SK-N-SH (cell line): ENCODE results near the gene GTF2B. TPM values are rescaled to one million over a fixed set of nuclear protein-coding genes. Genes with fewer than 3 reads are reported as not detected.

Experiments used
- CTCF ChIA-PET: fragments of 300-600, 350-600 bp; formaldehyde crosslinking; extraction: SDS; loops from one replicate; lab custom pipeline; 2021; lab: Yijun Ruan, JAX
- POLR2A ChIA-PET: fragments of 350-600 bp; sonication (Branson Sonifier 250); formaldehyde crosslinking; extraction: SDS; loops from one replicate; lab custom pipeline; 2020; ENCODE audit warnings: antibody characterized with exemption, inconsistent platforms; lab: Yijun Ruan, JAX
- DNase-seq: peaks from one replicate; pipeline ENCODE4 v3.0.0; 2012
- H2AFZ ChIP-seq: fragments of 200-600 bp; sonication (generic); 2 replicates; pipeline ENCODE4 v1.8.1; 2016; ENCODE audit warnings: antibody characterized with exemption, mild to moderate bottlenecking, low read depth
- H3F3A ChIP-seq: fragments of 200-600 bp; sonication (generic); replicated peaks from 2 replicates; pipeline ENCODE3; 2016; ENCODE audit warnings: antibody characterized with exemption, mild to moderate bottlenecking; ENCODE audit not compliant: insufficient read depth
- H3K27ac ChIP-seq, 2 experiments: fragments of 200-500 bp in 1 of 2; fragments of 200-600 bp in 1 of 2; sonication (Bioruptor generic) in 1 of 2; sonication (generic), shearing (Covaris generic) in 1 of 2; 2 replicates each; pipeline versions ENCODE4 v1.5.1 to v1.6.1; 2014 to 2016; ENCODE audit warnings: low read depth in 2 of 2, inconsistent platforms in 1 of 2, low read length in 1 of 2, mild to moderate bottlenecking in 1 of 2, mixed read lengths in 1 of 2
- H3K27me3 ChIP-seq: fragments of 200-600 bp; sonication (generic), shearing (Covaris generic); 2 replicates; pipeline ENCODE4 v1.6.1; 2016; ENCODE audit warnings: mixed run types; ENCODE audit not compliant: insufficient read depth
- H3K36me3 ChIP-seq, 2 experiments: fragments of 200-500 bp in 1 of 2; fragments of 200-600 bp in 1 of 2; sonication (Bioruptor generic) in 1 of 2; sonication (generic) in 1 of 2; replicated peaks in 1 of 2; 2 replicates each; pipeline versions ENCODE3 to v1.5.1; 2014 to 2016; ENCODE audit warnings: low read length in 1 of 2, mild to moderate bottlenecking in 1 of 2; ENCODE audit not compliant: insufficient read depth in 2 of 2, control insufficient read depth in 1 of 2
- H3K4me1 ChIP-seq, 2 experiments: fragments of 200-500 bp in 1 of 2; fragments of 200-600 bp in 1 of 2; sonication (Bioruptor generic) in 1 of 2; sonication (generic), shearing (Covaris generic) in 1 of 2; 2 replicates each; pipeline versions ENCODE4 v1.5.1 to v1.6.1; 2014 to 2016; ENCODE audit warnings: low read depth in 1 of 2, low read length in 1 of 2, mixed run types in 1 of 2; ENCODE audit not compliant: insufficient read depth in 2 of 2, control insufficient read depth in 1 of 2
- H3K4me2 ChIP-seq: fragments of 200-600 bp; sonication (generic), shearing (Covaris generic); 2 replicates; pipeline ENCODE4 v1.6.1; 2017; ENCODE audit warnings: mixed run types
- H3K4me3 ChIP-seq, 2 experiments: fragments of 200-500 bp in 1 of 2; fragments of 200-600 bp in 1 of 2; sonication (Bioruptor generic) in 1 of 2; sonication (generic), shearing (Covaris generic) in 1 of 2; 2 replicates each; pipeline versions ENCODE4 v1.5.1 to v1.8.1; 2014 to 2016; ENCODE audit warnings: low read depth in 2 of 2, inconsistent platforms in 1 of 2, low read length in 1 of 2, mild to moderate bottlenecking in 1 of 2, mixed read lengths in 1 of 2, moderate library complexity in 1 of 2
- H3K79me2 ChIP-seq: fragments of 200-600 bp; sonication (generic); 2 replicates; pipeline ENCODE4 v1.8.1; 2017; ENCODE audit warnings: mild to moderate bottlenecking; ENCODE audit not compliant: insufficient read depth
- H3K9ac ChIP-seq: fragments of 200-600 bp; sonication (generic); 2 replicates; pipeline ENCODE4 v1.6.1; 2017; ENCODE audit warnings: mixed run types
- H3K9me2 ChIP-seq: fragments of 200-600 bp; sonication (generic); 2 replicates; pipeline ENCODE4 v1.6.1; 2017; ENCODE audit warnings: mixed run types
- H3K9me3 ChIP-seq: fragments of 200-600 bp; sonication (generic); 2 replicates; pipeline ENCODE4 v1.6.1; 2017; ENCODE audit warnings: mixed run types, mild to moderate bottlenecking, moderate library complexity
- H4K20me1 ChIP-seq: fragments of 200-600 bp; sonication (generic); 2 replicates; pipeline ENCODE4 v1.6.1; 2017; ENCODE audit warnings: mild to moderate bottlenecking, mixed run types; ENCODE audit not compliant: insufficient read depth
- FOSL2 ChIP-seq: IDR thresholded peaks from 2 replicates; pipeline ENCODE4 v1.4.0; 2012; ENCODE audit warnings: low read depth, mild to moderate bottlenecking, moderate library complexity, borderline replicate concordance
- NFIC ChIP-seq: IDR thresholded peaks from 2 replicates; pipeline ENCODE4 v1.4.0; 2012; ENCODE audit warnings: borderline replicate concordance
- RFX5 ChIP-seq: IDR thresholded peaks from 2 replicates; pipeline ENCODE4 v1.6.1; 2012; ENCODE audit warnings: mild to moderate bottlenecking, improper control_type of control experiment, low read length
- WGBS: methylation state at CpG from one replicate; pipeline ENCODE4 v1.1.6; 2017; ENCODE audit warnings: low lambda C conversion rate; 5-methylcytosine and 5-hydroxymethylcytosine counted together
- polyA plus RNA-seq, 3 experiments: library from polyadenylated mRNA; depleted of rRNA; stranded (reverse); fragments of >200 nt; gene quantifications; 2 replicates each; pipeline ENCODE4 v1.2.3, GENCODE V29; 2012
- small RNA-seq, 7 experiments: library from RNA; depleted of rRNA; stranded (forward); fragments of <200 nt; gene quantifications; one replicate each; pipeline ENCODE3, GENCODE V24; 2012
- TF ChIP-seq, protein P1 (sequence below): IDR thresholded peaks from 2 replicates; pipeline ENCODE4 v1.4.0; 2012; ENCODE audit warnings: low read depth, borderline replicate concordance
- TF ChIP-seq, protein P2 (sequence below): fragments of 150-350 bp; IDR thresholded peaks from 2 replicates; pipeline ENCODE4 v1.6.1; 2017; ENCODE audit warnings: antibody characterized with exemption, low read length, low read depth, borderline replicate concordance

GTF2B gene
- polyA plus RNA-seq, 1 of the 3 experiments (the other 2 are of a cell fraction): 26.0 TPM

DNA sequence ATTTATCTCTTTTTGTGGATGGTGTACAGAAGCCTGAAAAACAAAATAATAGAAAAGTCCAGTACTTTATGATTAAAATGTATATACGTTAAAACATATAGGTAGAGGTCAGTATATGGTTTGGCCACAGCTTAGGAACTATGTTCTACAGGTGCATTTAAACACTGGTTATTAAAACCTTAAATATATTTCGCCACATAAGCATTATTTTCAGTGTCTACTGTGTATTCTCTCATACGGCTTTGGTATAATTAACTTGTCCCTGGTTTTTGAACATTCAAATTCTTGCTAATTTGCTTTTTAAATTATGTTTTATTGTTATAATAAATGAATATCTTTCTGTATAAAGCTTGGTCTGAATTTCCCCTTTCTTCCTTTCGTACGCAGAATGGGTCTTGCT, 87.9 kb downstream of the GTF2B start (continued):
- TF ChIP-seq, protein P1, sequence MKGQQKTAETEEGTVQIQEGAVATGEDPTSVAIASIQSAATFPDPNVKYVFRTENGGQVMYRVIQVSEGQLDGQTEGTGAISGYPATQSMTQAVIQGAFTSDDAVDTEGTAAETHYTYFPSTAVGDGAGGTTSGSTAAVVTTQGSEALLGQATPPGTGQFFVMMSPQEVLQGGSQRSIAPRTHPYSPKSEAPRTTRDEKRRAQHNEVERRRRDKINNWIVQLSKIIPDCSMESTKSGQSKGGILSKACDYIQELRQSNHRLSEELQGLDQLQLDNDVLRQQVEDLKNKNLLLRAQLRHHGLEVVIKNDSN: no peak

DNA sequence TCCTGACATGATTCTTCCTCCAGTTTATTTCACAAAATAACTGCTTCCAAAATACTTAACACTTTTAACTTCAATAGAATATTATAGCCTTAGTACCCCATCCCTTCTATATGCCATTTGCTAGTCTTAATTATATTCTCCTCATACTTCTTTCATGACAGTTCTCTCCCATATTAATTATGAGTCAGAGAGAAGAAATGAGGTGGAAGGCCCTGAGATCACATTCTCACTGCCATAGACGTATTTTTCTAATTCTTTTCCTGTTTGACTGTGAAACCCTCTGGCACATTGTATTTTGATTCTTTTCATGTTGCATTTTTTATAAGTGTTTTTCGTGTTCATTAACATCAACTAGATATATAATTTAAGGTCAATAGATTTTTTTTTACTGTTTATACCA, 88.4 kb downstream of the GTF2B start:
- no peak for DNase-seq
- H3F3A ChIP-seq: peaks cover 17% of the 10 kb centered on the region
- no peaks in the 10 kb centered on the region for H3K79me2 ChIP-seq
- WGBS: 48% methylated on average over 2 of the region's 2 CpGs
- H3K4me2 ChIP-seq: no peak overlapping the region
- ChIA-PET POLR2A (no interaction called here), CTCF (no interaction called here)
- no peak overlapping the region for H3K9ac ChIP-seq
- H3K9me2 ChIP-seq: no peaks in the 10 kb centered on the region
- H3K4me1 ChIP-seq: 0 out of 4 replicates have a peak, but pooled peaks cover 0 to 6% of the 10 kb centered on the region in 2 experiments
- peaks cover 5% of the 10 kb centered on the region; the same call in 1 of the 2 replicates for H3K9me3 ChIP-seq
- TF ChIP-seq NFIC (no peak), FOSL2 (peak; percentile 41; the same call in 1 of the 2 replicates), RFX5 (no peak)
- TF ChIP-seq, protein P2, sequence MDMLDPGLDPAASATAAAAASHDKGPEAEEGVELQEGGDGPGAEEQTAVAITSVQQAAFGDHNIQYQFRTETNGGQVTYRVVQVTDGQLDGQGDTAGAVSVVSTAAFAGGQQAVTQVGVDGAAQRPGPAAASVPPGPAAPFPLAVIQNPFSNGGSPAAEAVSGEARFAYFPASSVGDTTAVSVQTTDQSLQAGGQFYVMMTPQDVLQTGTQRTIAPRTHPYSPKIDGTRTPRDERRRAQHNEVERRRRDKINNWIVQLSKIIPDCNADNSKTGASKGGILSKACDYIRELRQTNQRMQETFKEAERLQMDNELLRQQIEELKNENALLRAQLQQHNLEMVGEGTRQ: no peak
- H3K27me3 ChIP-seq: no peaks in the 10 kb centered on the region
- no peaks in the 10 kb centered on the region for H4K20me1 ChIP-seq
- no peak overlapping the region for H3K4me3 ChIP-seq
- peak overlapping the region in 1 of 2 experiments; percentile 62; a peak in 2 of 4 replicates for H3K27ac ChIP-seq
- H3K36me3 ChIP-seq: peaks cover 47 to 67% of the 10 kb centered on the region in 2 experiments
- H2AFZ ChIP-seq: no peak overlapping the region

Small RNA genes within 50 kb of the gene (small RNA-seq; reads per million reads assigned to genes)
- 0 reads per million in 7 experiments for gene RNU6-125P

Other genes starting within 250 kb of the GTF2B start
- 6.8 and 11.2 TPM in 2 replicates for gene PKN2, start 207.3 kb downstream of the GTF2B start, polyA plus RNA-seq (2012; rRNA removed)
- gene KYAT3, start 101.1 kb upstream of the GTF2B start, polyA plus RNA-seq (2012; rRNA removed): 20.8 and 24.4 TPM in 2 replicates
- 3.3 and 3.6 TPM in 2 replicates for gene RBMXL1, start 101.1 kb upstream of the GTF2B start, polyA plus RNA-seq (2012; rRNA removed)
- 8.5 and 13.7 TPM in 2 replicates for gene GBP3, start 131.3 kb upstream of the GTF2B start, polyA plus RNA-seq (2012; rRNA removed)
- 6.9 and 7.4 TPM in 2 replicates for gene GBP1, start 173.6 kb upstream of the GTF2B start, polyA plus RNA-seq (2012; rRNA removed)
- gene GBP2, start 234.5 kb upstream of the GTF2B start, polyA plus RNA-seq (2012; rRNA removed): 8.7 and 10.2 TPM in 2 replicates